Breast epithelium (tissue), 4 donors: ENCODE data around the gene PPOX. TPM values are rescaled to one million over a fixed set of nuclear protein-coding genes. Genes with fewer than 3 reads are reported as not detected.
A peak's percentile ranks its signal among the peaks of the same experiment; 100 is the strongest.

ENCODE experiments used
- DNase-seq, 2 donors: peaks; one replicate each; pipeline ENCODE4 v3.0.0-alpha.2; 2019; ENCODE audit warnings: low spot score in 2 of 2
- H3K27ac ChIP-seq, 2 donors: fragments of 200-600 bp; sonication (generic) in 1 of 2; one replicate each; pipeline ENCODE4 v1.5.1; 2016 to 2019; ENCODE audit warnings: mild to moderate bottlenecking in 1 of 2
- H3K27me3 ChIP-seq, 2 donors: fragments of 200-600 bp; sonication (generic) in 1 of 2; one replicate each; pipeline versions ENCODE4 v1.5.1 to v1.6.0; 2017 to 2019; ENCODE audit warnings: control low read depth in 1 of 2, mild to moderate bottlenecking in 1 of 2
- H3K36me3 ChIP-seq: fragments of 200-600 bp; one replicate; pipeline ENCODE4 v1.5.1; 2019
- H3K4me1 ChIP-seq, 2 donors: fragments of 200-600 bp; sonication (generic); one replicate each; pipeline ENCODE4 v1.5.1; 2016 to 2019; ENCODE audit warnings: control low read depth in 1 of 2
- H3K4me3 ChIP-seq, 3 donors: fragments of 200-600 bp; sonication (generic); 1 replicate in 2 of 3; 2 replicates in 1 of 3; pipeline ENCODE4 v1.5.1; 2016 to 2019; ENCODE audit warnings: mild to moderate bottlenecking in 3 of 3, moderate library complexity in 2 of 3
- H3K9me3 ChIP-seq, 2 donors: fragments of 200-600 bp; sonication (generic) in 1 of 2; one replicate each; pipeline ENCODE4 v1.5.1; 2016 to 2019; ENCODE audit warnings: control low read depth in 1 of 2
- POLR2A ChIP-seq: fragments of 450-650 bp; IDR thresholded peaks from one replicate; pipeline ENCODE4 v1.6.1; 2016; ENCODE audit warnings: antibody characterized with exemption, mild to moderate bottlenecking, moderate library complexity
- POLR2AphosphoS5 ChIP-seq, 3 donors: sonication (generic); formaldehyde crosslinking; IDR thresholded peaks; one replicate each; pipeline ENCODE4 v1.6.1; 2017; ENCODE audit warnings: antibody characterized with exemption in 3 of 3
- intact Hi-C: fragments of 100-400 bp; cut with DNase I; formaldehyde crosslinking; loops from one replicate; pipeline ENCODE4 v1.15.1; 2023; ENCODE audit warnings: low total_unique reads
- total RNA-seq, 3 donors: library from RNA; depleted of rRNA; stranded (reverse); fragments of >200 nt; gene quantifications; one replicate each; pipeline ENCODE4 v1.1.0, GENCODE V29; 2016
- TF ChIP-seq, protein P1 (sequence below), 3 donors: fragments of 450-650 bp; IDR thresholded peaks; one replicate each; pipeline ENCODE4 v1.5.1; 2016 to 2017; ENCODE audit warnings: antibody characterized with exemption in 3 of 3, mild to moderate bottlenecking in 3 of 3, moderate library complexity in 3 of 3

PPOX gene
- total RNA-seq, 3 donors from 2014 or later = 19.5 to 26.8 (median 25.2) TPM

DNA sequence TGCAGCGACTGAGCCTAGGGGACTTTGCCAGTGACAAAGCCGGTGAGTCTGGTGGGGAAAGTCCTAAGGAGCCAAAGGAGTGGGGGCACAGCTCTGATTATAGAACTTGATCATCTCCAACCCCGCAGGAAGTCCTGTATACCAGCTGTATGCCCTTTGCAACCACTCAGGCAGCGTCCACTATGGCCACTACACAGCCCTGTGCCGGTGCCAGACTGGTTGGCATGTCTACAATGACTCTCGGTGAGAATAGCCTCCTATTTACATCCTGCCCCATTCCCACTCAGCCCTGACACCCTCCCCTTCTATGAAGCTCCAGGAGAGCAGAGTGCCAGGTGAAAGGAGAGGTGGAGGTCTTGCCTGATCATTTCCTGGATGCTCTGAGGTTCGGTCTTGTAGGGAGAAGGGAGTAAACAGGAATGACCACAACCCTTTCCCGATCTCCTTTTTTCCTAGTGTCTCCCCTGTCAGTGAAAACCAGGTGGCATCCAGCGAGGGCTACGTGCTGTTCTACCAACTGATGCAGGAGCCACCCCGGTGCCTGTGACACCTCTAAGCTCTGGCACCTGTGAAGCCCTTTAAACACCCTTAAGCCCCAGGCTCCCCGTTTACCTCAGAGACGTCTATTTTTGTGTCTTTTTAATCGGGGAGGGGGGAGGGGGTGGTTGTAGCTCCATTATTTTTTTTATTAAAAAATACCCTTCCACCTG lies 1.2 kb upstream of the PPOX start:
- no peak for DNase-seq
- Histone ChIP-seq H3K36me3 (no peaks in the 10 kb centered on the region), H3K27ac (peak overlapping the region; percentile 92 to 93), H3K9me3 (no peaks in the 10 kb centered on the region), H3K27me3 (no peaks in the 10 kb centered on the region), H3K4me3 (peak overlapping the region; percentile 54 to 88 (median 86)), H3K4me1 (peaks cover 3 to 16% of the 10 kb centered on the region in 2 donors)
- intact Hi-C loops = no loop called here
- TF ChIP-seq POLR2AphosphoS5 (IDR thresholded peaks at IDR 0.05) (no peak), POLR2A (no peak)
- TF ChIP-seq, protein P1, sequence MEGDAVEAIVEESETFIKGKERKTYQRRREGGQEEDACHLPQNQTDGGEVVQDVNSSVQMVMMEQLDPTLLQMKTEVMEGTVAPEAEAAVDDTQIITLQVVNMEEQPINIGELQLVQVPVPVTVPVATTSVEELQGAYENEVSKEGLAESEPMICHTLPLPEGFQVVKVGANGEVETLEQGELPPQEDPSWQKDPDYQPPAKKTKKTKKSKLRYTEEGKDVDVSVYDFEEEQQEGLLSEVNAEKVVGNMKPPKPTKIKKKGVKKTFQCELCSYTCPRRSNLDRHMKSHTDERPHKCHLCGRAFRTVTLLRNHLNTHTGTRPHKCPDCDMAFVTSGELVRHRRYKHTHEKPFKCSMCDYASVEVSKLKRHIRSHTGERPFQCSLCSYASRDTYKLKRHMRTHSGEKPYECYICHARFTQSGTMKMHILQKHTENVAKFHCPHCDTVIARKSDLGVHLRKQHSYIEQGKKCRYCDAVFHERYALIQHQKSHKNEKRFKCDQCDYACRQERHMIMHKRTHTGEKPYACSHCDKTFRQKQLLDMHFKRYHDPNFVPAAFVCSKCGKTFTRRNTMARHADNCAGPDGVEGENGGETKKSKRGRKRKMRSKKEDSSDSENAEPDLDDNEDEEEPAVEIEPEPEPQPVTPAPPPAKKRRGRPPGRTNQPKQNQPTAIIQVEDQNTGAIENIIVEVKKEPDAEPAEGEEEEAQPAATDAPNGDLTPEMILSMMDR (IDR thresholded peaks at IDR 0.05) = no peak

- no peaks in the 10 kb centered on the region for H3K27me3 ChIP-seq
- H3K36me3 ChIP-seq = no peaks in the 10 kb centered on the region
- H3K4me1 ChIP-seq = peaks cover 0 to 4% of the 10 kb centered on the region in 2 donors
- H3K27ac ChIP-seq = peak overlapping the region; percentile 92 to 93
- no peak for DNase-seq
- TF ChIP-seq POLR2A = no peak
- TF ChIP-seq, protein P1 (IDR thresholded peaks at IDR 0.05) = no peak
- no peak for TF ChIP-seq POLR2AphosphoS5 (IDR thresholded peaks at IDR 0.05)
- peak overlapping the region; percentile 54 to 88 (median 86) for H3K4me3 ChIP-seq
- no peaks in the 10 kb centered on the region for H3K9me3 ChIP-seq
- intact Hi-C loops = no loop called here
These were observed 683 bp downstream of the PPOX start for GRCh38 chr1:161166669-161167548.

DNA sequence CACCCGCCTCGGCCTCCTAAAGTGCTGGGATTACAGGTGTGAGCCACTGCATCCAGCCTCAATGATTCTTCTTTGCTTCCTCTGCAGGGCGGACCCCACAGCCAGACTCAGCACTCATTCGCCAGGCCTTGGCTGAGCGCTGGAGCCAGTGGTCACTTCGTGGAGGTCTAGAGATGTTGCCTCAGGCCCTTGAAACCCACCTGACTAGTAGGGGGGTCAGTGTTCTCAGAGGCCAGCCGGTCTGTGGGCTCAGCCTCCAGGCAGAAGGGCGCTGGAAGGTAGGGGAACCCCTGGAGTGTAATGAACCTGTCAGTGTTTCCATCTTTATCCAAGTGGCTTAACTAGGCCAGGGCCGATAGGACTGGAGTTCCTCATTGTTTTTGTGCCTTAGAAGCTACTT lies 2.7 kb downstream of the PPOX start:
- peaks cover 0 to 16% of the 10 kb centered on the region in 2 donors for H3K4me1 ChIP-seq
- H3K36me3 ChIP-seq = peaks cover 3% of the 10 kb centered on the region
- no peak for TF ChIP-seq POLR2A
- TF ChIP-seq, protein P1 (IDR thresholded peaks at IDR 0.05) = no peak
- no peak for TF ChIP-seq POLR2AphosphoS5 (IDR thresholded peaks at IDR 0.05)
- no peaks in the 10 kb centered on the region for H3K9me3 ChIP-seq
- DNase-seq = no peak
- intact Hi-C loops = no loop called here
- no peaks in the 10 kb centered on the region for H3K27me3 ChIP-seq
- no peak overlapping the region for H3K27ac ChIP-seq
- no peak overlapping the region for H3K4me3 ChIP-seq

DNA sequence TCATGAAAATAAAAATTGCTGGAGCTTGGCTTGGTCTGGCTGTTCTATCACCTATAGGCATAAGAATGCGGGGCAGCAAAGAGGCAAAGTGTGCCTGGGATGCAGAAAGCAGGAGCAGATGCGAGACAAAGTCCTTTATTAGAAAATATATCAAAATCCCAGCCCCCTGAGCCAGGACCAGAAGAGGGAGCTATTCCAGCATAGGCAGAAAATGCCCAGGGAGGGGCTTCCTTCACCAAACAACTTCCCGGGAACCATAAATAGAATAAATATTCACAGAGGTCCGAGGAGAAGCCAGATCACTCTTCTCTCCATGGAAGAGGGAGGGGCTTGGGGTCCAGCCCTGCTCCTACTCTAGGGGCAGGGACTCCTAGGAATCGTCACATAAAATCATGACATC lies 5.0 kb downstream of the PPOX start:
- Histone ChIP-seq H3K27me3 (no peaks in the 10 kb centered on the region), H3K9me3 (no peaks in the 10 kb centered on the region), H3K4me3 (no peak overlapping the region), H3K4me1 (peaks cover 0 to 16% of the 10 kb centered on the region in 2 donors), H3K36me3 (peaks cover 3% of the 10 kb centered on the region), H3K27ac (peak overlapping the region; percentile 76 to 88)
- TF ChIP-seq POLR2AphosphoS5 (IDR thresholded peaks at IDR 0.05) = no peak
- no peak for DNase-seq
- intact Hi-C loops = no loop called here

- peaks cover 0 to 16% of the 10 kb centered on the region in 2 donors for H3K4me1 ChIP-seq
- H3K36me3 ChIP-seq = peaks cover 3% of the 10 kb centered on the region
These were observed 5.5 kb downstream of the PPOX start for GRCh38 chr1:161171696-161172095.

More at GRCh38 chr1:161171696-161172095, 5.5 kb downstream of the PPOX start:
- TF ChIP-seq, protein P1 (IDR thresholded peaks at IDR 0.05) = no peak
- no peak for TF ChIP-seq POLR2AphosphoS5 (IDR thresholded peaks at IDR 0.05)
- intact Hi-C loops = no loop called here
- Histone ChIP-seq H3K27ac (peak overlapping the region; percentile 76 to 88), H3K4me3 (no peak overlapping the region), H3K27me3 (no peaks in the 10 kb centered on the region), H3K9me3 (no peaks in the 10 kb centered on the region)
- no peak for DNase-seq
